Panc1 (cell line): Measurements from ENCODE around the gene MYO5B. TPM values are rescaled to one million over a fixed set of nuclear protein-coding genes. Genes with fewer than 3 reads are reported as not detected.

Experiments
- ATAC-seq: fragments of 200-7000 bp; cut with Tn5 transposase; 2 replicates; pipeline ENCODE4 v1.9.1; 2020; ENCODE audit warnings: mild to moderate bottlenecking, moderate library complexity
- BruUV-seq: library from RNA; stranded (reverse); fragments of 400-500 nt; replicated peaks from 2 replicates; lab custom pipeline; 2021; lab: Mats Ljungman, UMichigan
- CTCF ChIA-PET: fragments of 300-600 bp; sonication (Branson Sonifier 250); formaldehyde crosslinking; loops from one replicate; lab custom pipeline; 2022; ENCODE audit warnings: antibody characterized with exemption; lab: Charles Lee
- POLR2A ChIA-PET: fragments of 300-600 bp; sonication (Branson Sonifier 250); formaldehyde crosslinking; loops from one replicate; lab custom pipeline; 2022; ENCODE audit warnings: antibody characterized with exemption; lab: Charles Lee
- DNase-seq: peaks from one replicate; pipeline ENCODE4 v3.0.0-alpha.2; 2010; ENCODE audit warnings: low read depth, low spot score
- H3K27ac ChIP-seq: 2 replicates; pipeline ENCODE4 v1.5.1; 2011; ENCODE audit warnings: mild to moderate bottlenecking, low read length, inconsistent platforms
- H3K27me3 ChIP-seq: fragments of 200-500 bp; sonication (Bioruptor generic); 2 replicates; pipeline ENCODE4 v1.6.0; 2014; ENCODE audit warnings: low read length, inconsistent platforms; ENCODE audit not compliant: control insufficient read depth, insufficient read depth
- H3K36me3 ChIP-seq: fragments of 200-500 bp; sonication (Bioruptor generic); 2 replicates; pipeline ENCODE4 v1.5.1; 2014; ENCODE audit warnings: inconsistent platforms, mild to moderate bottlenecking, low read length, moderate library complexity; ENCODE audit not compliant: control insufficient read depth, insufficient read depth
- H3K4me1 ChIP-seq: 2 replicates; pipeline ENCODE4 v1.5.1; 2011; ENCODE audit warnings: inconsistent platforms, mild to moderate bottlenecking, low read length, moderate library complexity; ENCODE audit not compliant: control insufficient read depth, insufficient read depth
- H3K4me3 ChIP-seq, 2 experiments: 2 replicates each; pipeline ENCODE4 v1.5.1; 2011 to 2012; ENCODE audit warnings: low read depth in 2 of 2, low read length in 2 of 2, mild to moderate bottlenecking in 2 of 2, inconsistent platforms in 1 of 2, moderate library complexity in 1 of 2
- H3K9me3 ChIP-seq: fragments of 200-500 bp; sonication (Bioruptor generic); 2 replicates; pipeline ENCODE4 v1.5.1; 2014; ENCODE audit warnings: low read depth, mild to moderate bottlenecking, inconsistent platforms, low read length, moderate library complexity; ENCODE audit not compliant: control insufficient read depth, insufficient read depth
- POLR2AphosphoS5 ChIP-seq: IDR thresholded peaks from 2 replicates; pipeline ENCODE4 v1.6.1; 2012; ENCODE audit warnings: mild to moderate bottlenecking, low read depth, low read length, moderate library complexity
- SIN3A ChIP-seq: IDR thresholded peaks from 2 replicates; pipeline ENCODE4 v1.6.1; 2012; ENCODE audit warnings: low read depth, mild to moderate bottlenecking, low read length, moderate library complexity, borderline replicate concordance; ENCODE audit not compliant: insufficient read depth
- TCF7L2 ChIP-seq: IDR thresholded peaks from 2 replicates; pipeline ENCODE4 v1.6.1; 2011; ENCODE audit warnings: mild to moderate bottlenecking, low read depth, low read length, inconsistent platforms
- in situ Hi-C: cut with HindIII; loops from 2 replicates; pipeline ENCODE4 v1.10.0; 2016; ENCODE audit warnings: low sequenced_read_pairs, low pct_unique_long_range_greater_than_20kb
- intact Hi-C: fragments of 100-400 bp; cut with micrococcal nuclease; formaldehyde crosslinking; loops from one replicate; pipeline ENCODE4 v1.10.0; 2022; ENCODE audit not compliant: unreplicated experiment
- total RNA-seq: library from RNA; stranded (reverse); gene quantifications from one replicate; pipeline ENCODE4 v1.2.1, GENCODE V29; 2021; ENCODE audit not compliant: unreplicated experiment
- TF ChIP-seq, protein P1 (sequence below), 2 experiments: IDR thresholded peaks; 2 replicates each; pipeline ENCODE4 v1.6.1; 2011 to 2012; ENCODE audit warnings: low read depth in 2 of 2, control low read depth in 1 of 2, low read length in 1 of 2, mild to moderate bottlenecking in 1 of 2, moderate library complexity in 1 of 2; ENCODE audit not compliant: insufficient read depth in 1 of 2
- TF ChIP-seq, protein P2 (sequence below): fragments of 450-650 bp; IDR thresholded peaks from 2 replicates; pipeline ENCODE4 v1.5.1; 2017; ENCODE audit warnings: mild to moderate bottlenecking

The MYO5B gene
- total RNA-seq, 1 experiment from 2014 or later: 0.31 TPM

DNA sequence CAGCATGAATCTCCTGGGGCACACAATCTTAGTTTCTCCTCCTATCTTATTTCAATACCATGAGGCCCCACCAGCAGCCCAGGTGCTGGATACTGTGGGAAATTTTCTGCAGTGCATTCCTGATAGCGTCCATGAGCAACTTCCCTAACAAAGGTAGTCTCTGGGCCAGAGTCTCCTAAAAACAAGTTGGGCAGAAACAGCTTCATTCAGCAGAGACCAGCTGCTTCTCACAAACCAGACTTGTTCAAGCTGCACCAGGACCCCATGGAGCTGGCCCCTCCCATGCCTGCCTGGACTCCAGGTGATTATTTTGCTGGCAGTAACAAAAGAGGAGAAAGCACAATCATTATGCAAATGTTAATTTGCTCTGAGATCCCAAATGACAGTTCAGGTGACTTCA lies 31.4 kb downstream of the MYO5B start:
- Histone ChIP-seq H3K27me3 (no peaks in the 10 kb centered on the region; the same call in 1 of the 2 replicates), H3K4me1 (no peaks in the 10 kb centered on the region), H3K9me3 (no peaks in the 10 kb centered on the region), H3K4me3 (no peak overlapping the region), H3K36me3 (no peaks in the 10 kb centered on the region), H3K27ac (no peak overlapping the region)
- no TSS peak for BruUV-seq
- TF ChIP-seq SIN3A (no peak), TCF7L2 (no peak), POLR2AphosphoS5 (no peak)
- TF ChIP-seq, protein P1, sequence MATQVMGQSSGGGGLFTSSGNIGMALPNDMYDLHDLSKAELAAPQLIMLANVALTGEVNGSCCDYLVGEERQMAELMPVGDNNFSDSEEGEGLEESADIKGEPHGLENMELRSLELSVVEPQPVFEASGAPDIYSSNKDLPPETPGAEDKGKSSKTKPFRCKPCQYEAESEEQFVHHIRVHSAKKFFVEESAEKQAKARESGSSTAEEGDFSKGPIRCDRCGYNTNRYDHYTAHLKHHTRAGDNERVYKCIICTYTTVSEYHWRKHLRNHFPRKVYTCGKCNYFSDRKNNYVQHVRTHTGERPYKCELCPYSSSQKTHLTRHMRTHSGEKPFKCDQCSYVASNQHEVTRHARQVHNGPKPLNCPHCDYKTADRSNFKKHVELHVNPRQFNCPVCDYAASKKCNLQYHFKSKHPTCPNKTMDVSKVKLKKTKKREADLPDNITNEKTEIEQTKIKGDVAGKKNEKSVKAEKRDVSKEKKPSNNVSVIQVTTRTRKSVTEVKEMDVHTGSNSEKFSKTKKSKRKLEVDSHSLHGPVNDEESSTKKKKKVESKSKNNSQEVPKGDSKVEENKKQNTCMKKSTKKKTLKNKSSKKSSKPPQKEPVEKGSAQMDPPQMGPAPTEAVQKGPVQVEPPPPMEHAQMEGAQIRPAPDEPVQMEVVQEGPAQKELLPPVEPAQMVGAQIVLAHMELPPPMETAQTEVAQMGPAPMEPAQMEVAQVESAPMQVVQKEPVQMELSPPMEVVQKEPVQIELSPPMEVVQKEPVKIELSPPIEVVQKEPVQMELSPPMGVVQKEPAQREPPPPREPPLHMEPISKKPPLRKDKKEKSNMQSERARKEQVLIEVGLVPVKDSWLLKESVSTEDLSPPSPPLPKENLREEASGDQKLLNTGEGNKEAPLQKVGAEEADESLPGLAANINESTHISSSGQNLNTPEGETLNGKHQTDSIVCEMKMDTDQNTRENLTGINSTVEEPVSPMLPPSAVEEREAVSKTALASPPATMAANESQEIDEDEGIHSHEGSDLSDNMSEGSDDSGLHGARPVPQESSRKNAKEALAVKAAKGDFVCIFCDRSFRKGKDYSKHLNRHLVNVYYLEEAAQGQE (IDR thresholded peaks at IDR 0.05; ENCODE audit: insufficient read depth in 1 of 2, low read depth in 2 of 2, low read length in 1 of 2): no peak
- TF ChIP-seq, protein P2, sequence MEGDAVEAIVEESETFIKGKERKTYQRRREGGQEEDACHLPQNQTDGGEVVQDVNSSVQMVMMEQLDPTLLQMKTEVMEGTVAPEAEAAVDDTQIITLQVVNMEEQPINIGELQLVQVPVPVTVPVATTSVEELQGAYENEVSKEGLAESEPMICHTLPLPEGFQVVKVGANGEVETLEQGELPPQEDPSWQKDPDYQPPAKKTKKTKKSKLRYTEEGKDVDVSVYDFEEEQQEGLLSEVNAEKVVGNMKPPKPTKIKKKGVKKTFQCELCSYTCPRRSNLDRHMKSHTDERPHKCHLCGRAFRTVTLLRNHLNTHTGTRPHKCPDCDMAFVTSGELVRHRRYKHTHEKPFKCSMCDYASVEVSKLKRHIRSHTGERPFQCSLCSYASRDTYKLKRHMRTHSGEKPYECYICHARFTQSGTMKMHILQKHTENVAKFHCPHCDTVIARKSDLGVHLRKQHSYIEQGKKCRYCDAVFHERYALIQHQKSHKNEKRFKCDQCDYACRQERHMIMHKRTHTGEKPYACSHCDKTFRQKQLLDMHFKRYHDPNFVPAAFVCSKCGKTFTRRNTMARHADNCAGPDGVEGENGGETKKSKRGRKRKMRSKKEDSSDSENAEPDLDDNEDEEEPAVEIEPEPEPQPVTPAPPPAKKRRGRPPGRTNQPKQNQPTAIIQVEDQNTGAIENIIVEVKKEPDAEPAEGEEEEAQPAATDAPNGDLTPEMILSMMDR: no peak
- ChIA-PET CTCF (no interaction called here), POLR2A (no interaction called here)
- intact Hi-C loops: no loop called here
- no peak for DNase-seq
- in situ Hi-C loops: no loop called here
- no peak for ATAC-seq

- ATAC-seq (no peak), DNase-seq (no peak)
- Histone ChIP-seq H3K4me3 (no peak overlapping the region), H3K9me3 (no peaks in the 10 kb centered on the region), H3K36me3 (no peaks in the 10 kb centered on the region), H3K4me1 (no peaks in the 10 kb centered on the region), H3K27ac (no peak overlapping the region), H3K27me3 (no peaks in the 10 kb centered on the region; the same call in 1 of the 2 replicates)
- POLR2A ChIA-PET: no interaction called here
- CTCF ChIA-PET: no interaction called here
- no peak for TF ChIP-seq SIN3A
- no peak for TF ChIP-seq TCF7L2
- TF ChIP-seq, protein P1 (IDR thresholded peaks at IDR 0.05; ENCODE audit: insufficient read depth in 1 of 2, low read depth in 2 of 2, low read length in 1 of 2): no peak
- no peak for TF ChIP-seq POLR2AphosphoS5
- TF ChIP-seq, protein P2: no peak
- intact Hi-C loops: no loop called here
- in situ Hi-C loops: no loop called here
- no TSS peak for BruUV-seq
These were observed 32.3 kb downstream of the MYO5B start for GRCh38 chr18:50162486-50163304.
